Esophagus mucosa (tissue), 1 donor: ENCODE measurements around the gene TTC3. TPM values are rescaled to one million over a fixed set of nuclear protein-coding genes. Genes with fewer than 3 reads are reported as not detected.

ENCODE experiments used
- ATAC-seq: fragments of 200-7000 bp; cut with Tn5 transposase; one replicate; pipeline ENCODE4 v1.9.1; 2020
- total RNA-seq: library from RNA; stranded (reverse); gene quantifications from one replicate; pipeline ENCODE4 v1.2.4, GENCODE V29; 2023
- donor health status: DM: yes; HTN: yes; CAD: no.

TTC3 gene
- total RNA-seq, 1 donor from 2014 or later: 39.8 TPM

DNA sequence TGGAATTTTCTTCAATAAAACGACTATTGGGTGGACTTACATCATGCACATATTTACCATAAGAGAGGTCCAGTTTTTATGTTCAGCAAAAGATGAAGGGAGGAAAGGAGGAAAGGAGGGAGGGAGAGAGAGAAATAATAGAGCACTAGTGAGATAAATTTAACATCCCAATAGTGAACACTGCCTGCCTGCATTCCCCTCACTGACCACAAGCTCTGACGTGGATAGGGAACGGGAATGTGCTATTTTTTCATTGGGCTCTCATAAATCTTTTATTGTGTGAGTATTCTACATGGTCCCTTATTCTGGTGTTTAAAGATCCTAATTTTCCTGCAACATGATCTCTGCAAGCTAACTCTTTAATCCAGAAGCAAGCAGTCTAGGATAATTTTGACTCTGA is 82.1 kb downstream of the TTC3 start:
- no peak for ATAC-seq

DNA sequence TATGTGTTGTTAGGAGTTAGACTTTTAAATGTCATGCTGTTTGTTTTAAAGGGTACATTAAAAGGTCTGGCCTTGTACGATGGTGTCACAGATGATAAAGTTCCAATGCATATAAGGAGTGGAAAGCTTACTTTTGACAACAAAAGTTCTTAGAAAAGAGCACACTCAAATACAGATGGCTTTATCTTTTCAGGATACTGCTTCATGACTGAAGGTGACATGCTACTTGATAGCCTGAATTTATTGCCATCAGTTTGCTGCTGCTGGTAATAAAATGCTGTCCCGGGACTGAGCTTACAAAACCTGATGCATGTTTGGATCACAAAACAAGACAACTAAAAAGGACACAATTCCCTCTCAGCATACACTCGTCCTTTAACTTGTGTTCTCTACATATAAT is 84.9 kb downstream of the TTC3 start:
- ATAC-seq: no peak

DNA sequence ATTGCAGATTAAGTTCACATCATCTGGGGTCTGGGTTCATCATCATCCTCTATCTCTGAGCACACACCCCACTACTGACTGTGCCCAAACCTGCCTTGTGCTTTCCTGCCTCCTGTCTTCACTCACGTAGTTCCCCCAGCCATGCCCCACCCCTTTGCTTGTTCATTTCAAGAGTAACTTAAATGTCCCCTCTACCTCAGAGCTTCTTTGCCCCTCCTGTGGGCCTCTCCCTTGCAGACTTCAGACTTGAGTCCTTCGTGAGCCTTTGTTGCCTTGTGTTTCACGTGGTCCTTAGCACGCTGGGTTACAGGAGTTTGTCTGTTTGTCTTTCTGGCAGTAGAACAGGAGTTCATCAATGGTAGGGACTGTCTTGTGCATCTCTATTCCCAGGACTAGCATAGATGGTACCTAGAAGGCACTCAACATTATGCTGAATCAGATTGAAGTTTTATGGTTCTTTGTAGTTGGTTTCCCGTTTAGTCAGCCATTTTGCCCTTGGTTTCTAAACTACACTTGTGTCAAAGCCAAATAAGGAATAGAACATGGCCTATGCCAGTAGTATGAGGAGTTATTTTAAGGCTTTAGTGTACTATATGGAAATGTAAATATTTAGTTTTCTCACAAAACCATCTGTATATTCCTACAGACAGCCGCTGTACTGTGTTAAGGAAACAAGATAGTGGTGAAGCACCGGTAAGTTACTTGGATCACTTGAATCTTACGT is 86.2 kb downstream of the TTC3 start:
- no peak for ATAC-seq

DNA sequence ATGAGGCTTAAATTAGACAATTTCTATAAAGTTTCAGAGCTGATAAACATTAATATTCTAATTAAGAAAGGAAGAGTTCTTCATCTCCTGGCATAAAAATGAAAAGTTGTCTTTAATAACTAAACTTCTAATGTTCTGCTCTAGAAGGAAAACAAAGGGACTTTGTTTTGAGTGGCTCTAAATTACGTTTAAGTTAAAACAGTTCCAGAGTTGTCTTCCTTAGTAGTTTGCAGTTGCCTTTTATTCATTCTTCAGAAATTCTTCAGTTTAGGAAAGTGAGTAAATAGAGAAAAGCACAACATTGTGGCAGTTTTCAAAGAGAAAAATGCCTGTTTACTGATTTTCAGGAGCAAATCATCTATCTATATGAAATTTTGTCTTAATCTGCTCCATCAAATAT is 86.9 kb downstream of the TTC3 start:
- ATAC-seq: no peak

DNA sequence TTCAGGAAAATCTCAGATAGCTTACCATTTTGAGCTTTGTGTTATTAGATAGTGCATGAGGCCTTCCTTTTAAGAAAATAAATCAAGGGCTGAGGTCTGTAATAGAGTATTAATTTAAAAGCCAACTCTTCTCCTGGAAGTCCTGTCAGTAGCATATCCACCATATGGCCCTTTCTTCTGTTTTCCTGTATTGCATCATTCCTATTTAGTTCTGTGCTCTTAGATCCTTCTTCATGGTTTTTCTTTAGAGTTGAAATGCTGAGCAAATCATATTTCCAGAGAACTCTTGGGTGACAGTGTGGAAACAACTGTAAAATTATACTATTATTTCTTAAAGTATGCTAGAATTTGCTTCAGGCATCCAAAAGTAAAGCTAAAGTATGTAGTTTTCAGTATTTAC is 91.7 kb downstream of the TTC3 start:
- no peak for ATAC-seq

DNA sequence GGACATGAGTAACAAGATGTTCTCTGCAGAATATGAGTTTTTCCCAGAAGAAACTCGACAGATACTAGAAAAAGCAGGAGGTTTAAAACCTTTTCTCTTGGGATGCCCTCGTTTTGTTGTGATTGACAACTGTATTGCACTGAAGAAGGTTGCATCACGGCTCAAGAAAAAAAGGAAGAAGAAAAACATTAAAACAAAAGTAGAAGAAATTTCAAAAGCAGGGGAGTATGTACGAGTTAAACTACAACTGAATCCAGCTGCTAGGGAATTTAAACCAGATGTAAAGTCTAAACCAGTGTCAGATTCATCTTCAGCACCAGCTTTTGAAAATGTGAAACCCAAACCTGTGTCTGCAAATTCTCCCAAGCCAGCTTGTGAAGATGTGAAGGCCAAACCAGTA is 92.5 kb downstream of the TTC3 start:
- no peak for ATAC-seq

DNA sequence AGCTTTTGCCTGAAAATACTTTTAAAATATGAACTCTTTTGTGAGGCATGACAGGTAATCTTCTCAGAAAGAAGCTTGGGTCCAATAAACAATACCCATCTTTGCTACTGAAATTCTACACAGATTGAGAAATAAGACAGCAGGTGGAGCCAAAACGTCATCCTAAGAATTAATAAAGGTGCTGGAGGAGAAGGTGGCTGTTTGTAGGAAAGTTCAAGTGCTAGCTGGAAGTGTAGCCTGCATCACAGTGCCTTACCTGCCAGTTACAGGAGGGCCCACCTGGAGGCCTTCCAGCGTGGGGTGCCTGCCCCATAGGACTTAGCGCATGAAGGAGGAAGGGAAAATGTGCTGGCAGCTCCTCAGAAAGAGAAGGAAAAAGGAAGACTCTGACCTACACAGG is 93.7 kb downstream of the TTC3 start:
- peak; percentile 43 for ATAC-seq

DNA sequence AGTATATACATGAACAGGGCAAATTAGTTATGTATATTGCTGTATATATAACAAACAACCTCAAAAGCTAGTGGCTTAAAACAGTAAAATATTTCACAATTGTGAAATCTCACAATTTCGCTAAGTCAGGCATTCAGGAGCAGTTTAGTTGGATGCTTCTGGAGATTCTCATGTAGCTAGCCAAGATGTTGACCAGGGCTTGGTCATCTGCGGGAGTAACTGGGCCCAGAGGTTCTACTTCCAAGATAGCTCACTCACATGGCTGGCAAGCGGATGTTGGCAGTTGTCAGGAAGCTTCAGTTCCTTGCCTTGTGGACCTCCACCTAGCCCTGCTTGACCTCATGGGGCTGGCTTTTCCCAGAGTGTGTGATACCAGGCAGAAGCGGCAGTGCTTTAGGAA is 95.6 kb downstream of the TTC3 start:
- ATAC-seq: no peak

DNA sequence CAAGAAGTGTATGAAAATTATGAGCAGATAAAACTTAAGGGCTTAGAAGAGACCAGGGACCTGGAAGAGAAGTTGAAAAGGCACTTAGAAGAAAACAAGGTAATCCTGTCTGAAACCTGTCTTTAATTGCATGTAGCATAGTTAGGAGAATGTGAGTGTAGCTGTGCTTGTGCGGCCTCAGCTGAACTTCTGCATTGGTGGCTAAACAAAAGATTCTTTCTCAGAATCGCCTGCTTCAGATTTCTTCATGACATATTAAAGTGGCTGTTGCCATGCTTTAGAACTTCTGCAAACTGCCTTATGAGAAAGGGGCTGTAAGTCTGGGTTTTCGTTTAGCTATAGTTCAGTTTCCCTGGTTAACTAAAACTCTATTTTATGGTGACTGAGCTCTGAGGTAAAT is 99.6 kb downstream of the TTC3 start:
- no peak for ATAC-seq

DNA sequence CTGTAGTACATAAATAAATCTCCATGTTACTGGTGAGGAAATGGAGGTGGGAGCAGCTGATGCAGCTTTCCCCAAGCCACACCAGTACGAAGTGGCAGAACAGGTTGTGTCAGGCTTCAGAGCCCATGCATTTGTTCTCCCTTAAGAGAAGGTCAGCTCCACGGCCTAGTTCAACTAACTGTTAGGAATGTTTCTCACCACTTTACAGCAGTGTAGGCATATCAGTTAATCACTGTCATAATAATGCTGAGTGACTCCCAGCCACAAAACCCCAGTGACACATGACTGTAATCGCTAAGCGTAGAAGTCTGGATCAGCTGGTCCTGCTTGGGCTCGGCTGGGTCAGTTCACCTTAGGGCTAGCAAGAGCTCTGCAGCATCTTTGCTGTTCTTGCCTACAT is 103.7 kb downstream of the TTC3 start:
- peak; percentile 93 for ATAC-seq

DNA sequence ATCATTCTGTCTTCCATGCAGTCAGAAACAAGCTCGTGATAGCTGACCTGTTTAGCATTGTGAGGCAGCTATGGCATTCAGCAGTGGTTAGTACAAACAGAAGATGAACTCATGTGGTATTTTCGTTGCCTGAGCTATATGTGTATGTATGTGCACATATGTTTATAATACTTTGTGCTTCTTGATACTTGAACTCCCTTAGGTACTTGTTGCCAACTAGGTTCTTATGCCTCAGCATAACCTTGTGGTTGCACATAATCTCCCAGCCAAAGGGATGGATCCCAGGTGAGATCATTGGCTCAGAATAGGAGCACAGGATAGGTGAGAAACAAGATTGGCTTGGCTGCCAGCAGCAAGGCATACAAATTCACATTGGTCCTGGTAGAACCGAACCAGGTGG is 108.0 kb downstream of the TTC3 start:
- ATAC-seq: no peak

DNA sequence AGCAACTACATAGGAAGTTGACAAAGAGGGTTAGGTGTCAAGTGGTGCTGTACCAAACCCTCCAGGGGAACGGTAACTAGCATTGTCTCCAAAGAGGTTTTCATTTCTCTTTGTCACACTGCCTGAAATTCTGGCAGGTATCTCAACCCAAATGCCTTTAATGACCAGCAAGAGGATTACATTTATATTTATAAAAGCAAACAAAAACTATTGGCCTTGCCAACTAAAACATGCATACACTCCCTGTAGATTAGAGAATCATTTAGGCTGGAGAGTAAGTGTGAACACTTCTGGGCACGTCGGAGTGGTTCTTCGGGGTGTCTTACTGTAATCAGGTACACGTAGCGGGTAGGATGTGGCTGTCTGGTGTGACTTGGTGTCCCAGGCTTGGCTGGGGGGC is 109.2 kb downstream of the TTC3 start:
- ATAC-seq: peak; percentile 37

DNA sequence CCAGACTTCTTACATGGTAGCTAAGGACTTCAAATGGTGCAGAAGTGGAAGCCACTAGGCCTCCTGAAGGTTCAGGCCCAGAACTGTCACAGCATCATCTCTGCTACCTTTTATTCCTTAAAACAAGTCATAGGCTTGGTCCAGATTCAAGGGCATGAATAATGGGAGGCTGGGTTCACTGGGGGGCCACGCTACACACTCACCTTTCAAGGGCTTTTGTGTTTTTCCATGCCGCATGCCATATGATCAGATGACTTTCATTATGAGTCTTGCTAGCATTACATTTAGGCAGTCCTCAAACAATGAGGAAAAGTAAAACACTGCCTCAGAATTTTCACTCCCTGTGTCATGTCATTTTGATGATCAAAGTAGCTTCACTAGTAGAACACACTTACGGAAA is 110.7 kb downstream of the TTC3 start:
- no peak for ATAC-seq

DNA sequence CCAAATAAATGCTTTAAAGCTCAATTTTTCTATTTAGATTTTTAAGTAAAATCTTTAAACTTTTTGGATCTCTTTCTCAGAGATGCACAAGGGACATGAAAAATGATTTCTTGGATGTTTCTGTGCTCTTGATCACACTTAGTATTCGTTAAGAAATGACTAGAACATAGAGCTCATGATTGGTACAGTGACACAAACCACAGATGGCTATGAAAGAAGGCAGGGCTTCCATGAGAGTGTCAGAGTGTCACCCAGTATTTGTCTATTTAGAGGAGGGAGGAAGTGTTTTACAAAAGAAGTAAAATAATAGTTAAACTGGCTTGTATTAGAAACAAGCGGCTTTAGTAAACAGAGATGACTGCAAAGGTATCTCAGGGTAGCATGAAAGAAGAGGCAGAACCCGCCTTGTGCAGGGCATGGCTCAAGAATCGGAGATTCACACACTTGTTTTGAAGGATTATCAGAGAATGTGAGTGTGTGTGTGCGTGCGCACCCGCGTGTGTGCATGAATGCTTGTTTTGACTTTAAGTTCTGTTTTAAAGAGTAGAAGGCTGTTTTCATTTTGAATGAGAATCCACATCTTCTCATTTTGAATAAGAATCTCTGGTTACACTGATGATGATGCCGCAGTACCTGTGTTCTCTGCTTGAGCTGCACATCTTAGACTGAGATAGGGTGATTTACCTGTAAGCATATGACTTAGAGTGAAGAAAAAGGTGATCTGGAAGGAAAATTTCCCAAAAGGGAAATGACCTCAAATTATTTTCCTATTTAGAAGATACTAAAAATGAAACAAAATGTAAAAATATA is 111.9 kb downstream of the TTC3 start:
- no peak for ATAC-seq

DNA sequence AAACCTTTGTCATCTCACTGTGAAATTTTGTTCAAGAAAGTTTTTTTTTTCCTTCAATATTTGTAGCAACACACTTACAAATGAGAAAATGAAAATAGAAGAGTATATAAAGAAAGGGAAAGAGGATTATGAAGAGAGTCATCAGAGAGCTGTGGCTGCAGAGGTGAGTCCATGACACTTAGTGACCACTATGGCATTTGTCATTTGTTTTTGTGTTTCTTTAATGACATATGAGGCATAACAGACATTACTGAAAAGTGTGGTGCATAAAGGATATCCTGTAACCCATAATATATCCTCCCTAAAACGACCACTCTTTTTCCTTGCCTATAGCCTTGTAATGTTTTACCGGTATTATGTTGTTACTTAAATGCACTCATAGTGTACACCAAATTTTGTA is 113.9 kb downstream of the TTC3 start:
- ATAC-seq: no peak

DNA sequence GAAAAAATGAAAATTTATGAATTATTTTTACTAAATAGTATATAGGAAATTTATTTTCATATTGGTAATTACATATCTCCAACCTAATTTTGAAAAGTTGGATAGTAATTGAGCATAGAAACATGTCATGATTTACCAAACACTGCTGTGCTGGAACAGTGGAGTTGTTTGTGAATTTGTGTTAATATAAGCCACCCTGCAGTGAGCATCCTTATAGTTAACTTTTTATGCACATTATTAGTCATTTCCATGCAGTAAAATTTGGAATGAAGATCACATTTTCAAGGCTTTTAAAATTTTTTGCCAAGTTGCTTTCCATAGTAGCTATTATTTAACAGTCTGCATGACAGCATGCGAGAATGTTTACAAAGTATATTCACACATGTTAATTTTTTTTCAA is 115.8 kb downstream of the TTC3 start:
- ATAC-seq: no peak

DNA sequence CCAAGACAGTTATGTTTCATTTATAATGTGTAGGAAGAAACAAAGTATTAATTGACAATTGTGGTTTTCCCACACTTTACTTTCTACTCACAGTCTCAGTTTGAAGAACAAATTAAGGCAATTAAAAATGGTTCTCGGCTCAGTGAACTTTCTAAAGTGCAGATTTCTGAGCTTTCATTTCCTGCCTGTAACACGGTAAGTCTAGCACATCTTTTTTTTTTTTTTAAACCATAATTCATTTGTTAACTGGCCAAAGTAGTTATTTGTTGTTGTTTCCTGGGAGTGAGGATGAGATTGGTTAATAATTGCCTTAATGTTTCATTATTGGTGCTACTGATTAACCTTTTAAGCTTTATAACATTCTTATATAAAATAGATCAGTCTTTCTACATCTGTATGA is 119.0 kb downstream of the TTC3 start:
- no peak for ATAC-seq

DNA sequence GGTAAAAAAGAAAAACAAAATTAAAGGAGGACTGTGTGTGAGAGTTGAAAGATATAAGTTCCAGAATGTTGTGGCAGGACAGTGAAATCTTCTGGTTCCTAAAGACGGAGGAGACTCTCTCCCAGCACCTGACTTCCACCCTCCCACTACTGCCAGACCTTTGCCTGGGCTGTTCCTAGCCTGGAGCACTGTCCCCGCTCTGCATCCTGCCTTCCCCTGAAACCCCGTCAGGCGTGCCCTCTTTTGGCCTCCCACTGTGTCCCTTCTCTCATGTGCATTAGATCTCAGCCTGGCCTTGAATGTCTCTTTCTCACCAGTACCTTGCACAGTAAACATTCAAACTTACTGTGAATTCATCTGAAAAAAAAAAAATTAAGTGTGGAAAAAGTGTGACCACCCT is 120.0 kb downstream of the TTC3 start:
- no peak for ATAC-seq

DNA sequence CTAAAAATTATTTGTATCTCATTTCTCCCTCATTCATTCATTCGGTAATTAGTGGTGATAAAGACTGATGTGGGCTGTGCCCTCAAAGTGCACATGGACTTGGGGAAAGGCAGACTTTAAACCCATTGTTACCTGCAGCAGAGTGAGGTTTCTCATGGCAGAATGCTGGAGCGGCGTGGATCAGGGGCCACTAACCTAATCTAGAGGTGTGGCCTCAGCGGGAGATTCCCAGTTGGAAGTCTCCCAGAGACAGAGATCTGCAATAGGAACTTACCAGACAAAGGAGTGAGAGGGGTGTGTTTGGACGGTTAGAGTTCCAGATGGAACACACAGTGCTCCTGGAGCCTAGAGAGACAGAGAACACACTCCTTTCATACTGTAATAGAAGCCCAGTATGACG is 120.6 kb downstream of the TTC3 start:
- ATAC-seq: no peak

DNA sequence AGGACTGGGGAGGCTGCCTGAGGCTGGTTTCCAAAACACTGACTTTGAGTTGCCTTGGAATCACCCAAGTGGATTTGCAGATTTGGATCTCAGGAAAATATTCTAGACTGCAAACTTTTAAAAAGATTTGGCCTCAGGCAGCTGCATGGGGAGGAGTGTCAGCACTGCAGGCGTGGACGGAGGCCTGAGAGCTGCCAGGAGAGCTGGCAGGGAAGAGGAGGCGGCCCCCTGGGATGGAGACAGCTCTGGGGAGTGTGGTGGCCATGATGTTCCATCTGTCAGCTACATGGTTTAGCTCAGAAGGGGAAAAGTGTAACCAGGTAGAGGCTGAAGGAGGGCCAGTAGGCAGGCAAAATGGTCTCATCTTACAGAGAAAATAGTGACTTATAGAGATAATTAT is 122.0 kb downstream of the TTC3 start:
- no peak for ATAC-seq

DNA sequence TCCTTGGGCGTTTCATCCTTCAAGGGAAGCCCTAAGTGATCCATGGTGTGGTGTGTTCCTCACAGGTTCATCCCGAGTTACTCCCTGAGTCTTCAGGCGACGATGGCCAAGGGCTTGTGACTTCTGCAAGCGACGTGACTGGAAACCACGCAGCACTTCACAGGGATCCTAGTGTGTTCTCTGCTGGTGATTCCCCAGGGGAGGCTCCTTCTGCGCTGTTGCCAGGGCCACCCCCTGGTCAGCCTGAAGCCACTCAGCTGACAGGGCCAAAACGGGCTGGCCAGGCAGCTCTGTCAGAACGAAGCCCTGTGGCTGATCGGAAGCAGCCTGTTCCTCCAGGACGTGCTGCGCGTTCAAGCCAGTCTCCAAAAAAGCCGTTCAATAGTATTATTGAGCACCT is 122.6 kb downstream of the TTC3 start:
- no peak for ATAC-seq

DNA sequence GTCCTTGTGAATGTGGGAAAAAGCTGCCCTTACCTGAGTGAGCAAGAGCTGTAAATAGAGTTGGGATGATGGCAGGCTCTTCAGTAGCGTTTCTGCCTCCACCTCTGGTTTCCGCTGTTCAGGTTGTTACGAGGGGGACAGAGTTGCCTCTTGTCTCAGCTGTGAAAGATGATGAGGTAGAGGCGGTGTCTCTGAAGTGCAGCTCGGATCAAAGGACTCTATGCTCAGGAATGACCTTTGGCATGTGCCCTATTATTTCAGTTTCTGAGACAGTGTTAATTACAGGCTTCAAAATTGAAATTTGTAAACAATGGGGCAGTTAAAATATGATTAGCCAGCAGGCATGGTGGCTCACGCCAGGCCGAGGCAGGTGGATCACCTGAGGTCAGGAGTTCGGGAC is 123.8 kb downstream of the TTC3 start:
- no peak for ATAC-seq

DNA sequence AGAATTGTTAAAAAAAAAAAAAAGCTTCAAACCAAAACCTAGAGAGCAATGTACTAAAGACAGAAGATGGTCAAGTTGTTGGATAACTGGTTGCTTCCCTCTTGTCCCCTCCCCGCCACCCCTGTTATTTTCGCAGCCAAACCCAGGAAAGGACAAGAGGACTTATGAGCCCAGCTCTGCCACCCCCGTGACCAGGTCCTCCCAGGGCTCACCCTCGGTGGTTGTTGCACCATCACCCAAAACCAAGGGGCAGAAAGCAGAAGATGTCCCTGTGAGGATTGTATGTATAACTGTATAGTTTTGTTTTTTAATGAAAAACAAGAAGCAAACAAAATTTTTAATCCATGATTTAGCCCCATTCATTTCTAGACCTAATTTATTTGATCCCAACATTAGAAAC is 124.7 kb downstream of the TTC3 start:
- ATAC-seq: no peak
